Stimulated activated CD4-positive, alpha-beta T cell treated with anti-CD3 and anti-CD28 coated beads, Interleukin-15, amount 100 ng/mL, for 24 hours (primary cell): ENCODE measurements around the gene SRP14.

ENCODE experiments used
- DNase-seq: peaks from one replicate; pipeline ENCODE4 v3.0.0-alpha.2; 2020

Gene SRP14

GRCh38 chr15:40067921-40068624, 29.1 kb upstream of the SRP14 start:
- no peak for DNase-seq

- DNase-seq: no peak
These were observed 27.6 kb upstream of the SRP14 start for GRCh38 chr15:40066589-40066988.

GRCh38 chr15:40065166-40065565, 26.2 kb upstream of the SRP14 start:
- DNase-seq: no peak

- no peak for DNase-seq
These were observed 25.4 kb upstream of the SRP14 start for GRCh38 chr15:40064231-40064894.

- no peak for DNase-seq
These were observed 24.6 kb upstream of the SRP14 start for GRCh38 chr15:40063563-40064011.

- no peak for DNase-seq
These were observed 24.0 kb upstream of the SRP14 start for GRCh38 chr15:40062816-40063562.

- no peak for DNase-seq
These were observed 22.4 kb upstream of the SRP14 start for GRCh38 chr15:40061212-40061901.

- DNase-seq: no peak
These were observed 21.4 kb upstream of the SRP14 start for GRCh38 chr15:40060236-40060961.

GRCh38 chr15:40059821-40060220, 20.8 kb upstream of the SRP14 start:
- no peak for DNase-seq

- peak; percentile 58 for DNase-seq
These were observed 19.6 kb upstream of the SRP14 start for GRCh38 chr15:40058476-40059140.

GRCh38 chr15:40055576-40056293, 16.8 kb upstream of the SRP14 start:
- DNase-seq: no peak

GRCh38 chr15:40054855-40055575, 16.0 kb upstream of the SRP14 start:
- DNase-seq: peak; percentile 44

- DNase-seq: no peak
These were observed 15.5 kb upstream of the SRP14 start for GRCh38 chr15:40054605-40054854.

- DNase-seq: peak; percentile 60
These were observed 15.0 kb upstream of the SRP14 start for GRCh38 chr15:40053831-40054604.

GRCh38 chr15:40053079-40053830, 14.3 kb upstream of the SRP14 start:
- no peak for DNase-seq

GRCh38 chr15:40052604-40053003, 13.6 kb upstream of the SRP14 start:
- no peak for DNase-seq

GRCh38 chr15:40051616-40052415, 12.8 kb upstream of the SRP14 start:
- no peak for DNase-seq

GRCh38 chr15:40050788-40051470, 11.9 kb upstream of the SRP14 start:
- no peak for DNase-seq
